K562 (cell line): ENCODE data around the gene ZNF581. TPM values are rescaled to one million over a fixed set of nuclear protein-coding genes. Genes with fewer than 3 reads are reported as not detected.

Experiments used
- ARHGAP35 ChIP-seq: fragments of 450-650 bp; IDR thresholded peaks from 2 replicates; pipeline ENCODE4 v1.6.1; 2018; ENCODE audit not compliant: partially characterized antibody
- ARID3A ChIP-seq: IDR thresholded peaks from 2 replicates; pipeline ENCODE4 v1.6.1; 2012; ENCODE audit warnings: low read depth, low read length, improper control_type of control experiment, borderline replicate concordance
- BCOR ChIP-seq: fragments of 450-650 bp; IDR thresholded peaks from 2 replicates; pipeline ENCODE4 v1.6.1; 2016
- FOXJ2 ChIP-seq: fragments of 200-800 bp; sonication (Bioruptor generic); IDR thresholded peaks from 2 replicates; pipeline ENCODE4 v1.6.1; 2016; ENCODE audit warnings: missing genetic modification characterization, missing compliant biosample characterization
- GATAD2A ChIP-seq: fragments of 450-650 bp; IDR thresholded peaks from 2 replicates; pipeline ENCODE4 v1.6.1; 2017
- HDAC6 ChIP-seq: IDR thresholded peaks from 2 replicates; pipeline ENCODE4 v1.6.1; 2012; ENCODE audit warnings: low read depth, mild to moderate bottlenecking, control low read depth, inconsistent platforms, low read length, moderate library complexity
- NKRF ChIP-seq: fragments of 450-650 bp; IDR thresholded peaks from 2 replicates; pipeline ENCODE4 v1.6.1; 2016; ENCODE audit warnings: borderline replicate concordance
- RFX7 ChIP-seq: fragments of 250-450 bp; sonication (Bioruptor Pico); IDR thresholded peaks from 2 replicates; pipeline ENCODE4 v1.5.1; 2021; ENCODE audit warnings: mild to moderate bottlenecking
- SMARCA5 ChIP-seq: fragments of 450-650 bp; IDR thresholded peaks from 2 replicates; pipeline ENCODE4 v1.6.1; 2016
- TAF15 ChIP-seq: fragments of 200-400 bp; formaldehyde crosslinking; IDR thresholded peaks from 2 replicates; pipeline ENCODE4 v1.6.1; 2017; ENCODE audit warnings: mild to moderate bottlenecking, low read depth, low read length, moderate library complexity
- TCF7 ChIP-seq: sonication (generic); IDR thresholded peaks from 2 replicates; pipeline ENCODE4 v1.6.1; 2016; ENCODE audit warnings: antibody characterized with exemption, borderline replicate concordance
- ZC3H4 ChIP-seq: sonication (generic); formaldehyde crosslinking; IDR thresholded peaks from 2 replicates; pipeline ENCODE4 v1.9.0; 2021; ENCODE audit warnings: missing genetic modification reagents, borderline replicate concordance
- ZFP1 ChIP-seq: fragments of 450-650 bp; formaldehyde crosslinking; IDR thresholded peaks from 2 replicates; pipeline ENCODE4 v1.4.0; 2020; ENCODE audit warnings: mild to moderate bottlenecking, mixed read lengths
- ZNF224 ChIP-seq: sonication (generic); formaldehyde crosslinking; IDR thresholded peaks from 2 replicates; pipeline ENCODE4 v1.8.0; 2022; ENCODE audit warnings: mild to moderate bottlenecking, missing genetic modification reagents
- ZNF407 ChIP-seq: fragments of 450-650 bp; IDR thresholded peaks from 2 replicates; pipeline ENCODE4 v1.6.1; 2016; ENCODE audit warnings: low read depth
- ZNF695 ChIP-seq: fragments of 450-650 bp; formaldehyde crosslinking; IDR thresholded peaks from 2 replicates; pipeline ENCODE4 v1.4.0; 2020; ENCODE audit warnings: mild to moderate bottlenecking, moderate library complexity
- ZNF699 ChIP-seq: fragments of 250-450 bp; sonication (Bioruptor Pico); IDR thresholded peaks from 2 replicates; pipeline ENCODE4 v1.8.0; 2021; ENCODE audit warnings: mild to moderate bottlenecking, moderate library complexity; ENCODE audit not compliant: insufficient replicate concordance
- polyA plus RNA-seq, 8 experiments: library from polyadenylated mRNA; depleted of rRNA in 4 of 8; stranded (reverse) in 5 of 8; unstranded in 3 of 8; fragments of >200 nt; fragmentation: Nextera tagmentation in 2 of 8; fragmentation: Illumina TruSeq in 1 of 8; extraction: Ambion mirVana in 2 of 8; extraction: Trizol in 1 of 8; gene quantifications; 2 replicates each; pipeline versions ENCODE4 v1.2.1 to v1.2.3, GENCODE V29; 2011 to 2014; ENCODE audit warnings: inconsistent platforms in 1 of 8, missing spikeins in 1 of 8
- total RNA-seq, 7 experiments: library from RNA; depleted of rRNA in 6 of 7; stranded (reverse); fragments of >200 nt in 6 of 7; fragmentation: Illumina TruSeq in 2 of 7; extraction: Trizol in 2 of 7; gene quantifications; 2 replicates each; pipeline versions ENCODE4 v1.2.1 to v1.2.3, GENCODE V29; 2011 to 2021; ENCODE audit warnings: low replicate concordance in 1 of 7

ZNF581 gene
- total and polyA plus RNA-seq, 9 of the 15 experiments (the other 6 are each of a cell fraction or from before 2014, with no cell fraction given) = 2.4 to 39.4 (median 15.4) TPM

- peak; percentile 36 for TF ChIP-seq ARHGAP35
- no peak for TF ChIP-seq ARID3A
- no peak for TF ChIP-seq ZNF695 (CRISPR knock-in tag)
- no peak for TF ChIP-seq ZFP1 (CRISPR knock-in tag)
- TF ChIP-seq ZNF407 = no peak
- TF ChIP-seq ZNF224 (CRISPR knock-in tag) = no peak
- 0 out of 2 replicates have a peak, but pooled peaks have one; percentile 1 for TF ChIP-seq BCOR
- no peak for TF ChIP-seq ZNF699 (CRISPR knock-in tag)
- TF ChIP-seq TAF15 = no peak
- TF ChIP-seq ZC3H4 (CRISPR knock-in tag) = no peak
- TF ChIP-seq NKRF = 0 out of 2 replicates have a peak, but pooled peaks have one; percentile 6
- 0 out of 2 replicates have a peak, but pooled peaks have one; percentile 8 for TF ChIP-seq SMARCA5
- no peak for TF ChIP-seq GATAD2A
- TF ChIP-seq RFX7 (CRISPR knock-in tag) = no peak
- no peak for TF ChIP-seq HDAC6
- TF ChIP-seq FOXJ2 = no peak
- no peak for TF ChIP-seq TCF7
These were observed 37.0 kb upstream of the ZNF581 start (continued) for GRCh38 chr19:55606471-55606787.
